Embryonic facial prominence (tissue), 1 donor: ENCODE measurements around the gene ELP1.
"Not testable (repeated sequence)": the region's sequence is repeated elsewhere in the genome, so short reads cannot be mapped to it uniquely, and the experiment has no call there.

Experiments used
- DNase-seq: peaks from one replicate; pipeline ENCODE4 v3.0.0-alpha.2; 2016; ENCODE audit errors: extremely low spot score

The ELP1 gene

DNA sequence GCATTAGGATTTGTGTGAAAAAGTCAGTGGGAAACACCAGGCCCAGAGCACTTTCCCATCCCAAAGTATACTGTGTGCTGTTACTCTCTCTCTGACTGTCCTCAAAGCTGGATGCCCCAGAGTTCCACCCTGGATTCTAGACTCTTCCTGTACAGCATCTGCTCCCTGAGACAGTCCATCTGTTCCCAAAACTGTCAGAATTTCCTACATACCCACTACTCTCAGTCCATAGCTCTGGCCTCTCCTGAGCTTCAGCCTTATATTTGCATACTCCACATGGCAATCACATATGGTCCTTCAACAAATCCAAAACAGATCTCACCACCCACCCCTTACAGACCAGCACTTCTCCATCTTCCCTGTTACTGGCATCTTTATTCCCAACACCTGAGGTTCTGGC lies 9.5 kb downstream of the ELP1 start:
- no peak for DNase-seq

DNA sequence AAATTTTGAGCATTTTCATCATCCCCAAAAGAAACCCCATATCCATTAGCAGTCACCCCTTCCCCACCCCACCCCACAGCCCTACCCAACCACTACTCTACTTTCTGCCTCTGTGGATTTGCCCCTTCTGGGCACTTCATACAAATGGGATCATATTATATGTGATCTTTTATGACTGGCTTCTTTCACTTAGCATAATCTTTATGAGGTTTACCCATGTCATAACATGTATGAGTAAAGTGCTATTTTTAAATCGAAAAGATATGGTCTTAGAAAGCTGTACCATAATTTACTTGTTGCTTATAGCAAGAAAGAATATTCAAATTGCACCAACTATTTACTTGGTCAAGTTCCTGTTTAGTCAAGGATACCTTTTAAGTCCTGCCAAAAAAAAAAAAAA lies 12.7 kb downstream of the ELP1 start:
- no peak for DNase-seq

DNA sequence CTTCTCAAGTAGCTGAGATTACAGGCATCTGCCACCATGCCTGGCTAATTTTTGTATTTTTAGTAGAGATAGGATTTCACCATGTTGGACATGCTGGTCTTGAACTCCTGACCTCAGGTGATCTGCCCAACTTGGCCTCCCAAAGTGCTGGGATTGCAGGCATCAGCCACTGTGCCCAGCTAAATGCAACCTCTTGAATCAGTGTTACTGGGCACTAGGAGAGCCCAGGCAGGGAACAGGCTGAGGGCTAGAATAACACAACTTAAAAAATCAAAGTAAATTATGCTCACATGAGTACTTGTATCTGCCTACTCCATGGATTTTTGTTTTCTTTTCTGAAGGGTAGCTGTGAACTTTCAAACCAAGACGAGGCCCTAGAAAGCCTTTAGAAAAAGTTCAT lies 13.5 kb downstream of the ELP1 start:
- DNase-seq = not testable (repeated sequence)

DNA sequence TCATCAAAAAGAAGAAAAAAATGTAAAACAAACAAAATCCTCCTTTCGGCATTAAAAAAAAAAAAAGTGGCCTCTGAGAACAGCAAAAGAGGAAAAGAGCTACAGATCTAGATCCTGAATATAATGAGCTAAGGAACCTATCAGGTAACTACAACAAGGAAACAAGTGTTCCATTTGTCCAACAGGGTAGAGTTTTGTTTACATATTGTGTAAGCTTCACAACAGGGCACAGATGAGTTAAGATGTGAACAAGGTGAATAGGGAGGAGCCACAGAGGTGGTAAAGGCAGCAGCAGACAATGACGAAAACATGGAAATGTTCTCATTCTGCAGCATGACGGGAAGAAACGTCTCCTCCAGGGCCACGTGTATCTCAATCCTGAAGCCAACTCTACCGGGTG lies 14.4 kb downstream of the ELP1 start:
- DNase-seq = no peak

DNA sequence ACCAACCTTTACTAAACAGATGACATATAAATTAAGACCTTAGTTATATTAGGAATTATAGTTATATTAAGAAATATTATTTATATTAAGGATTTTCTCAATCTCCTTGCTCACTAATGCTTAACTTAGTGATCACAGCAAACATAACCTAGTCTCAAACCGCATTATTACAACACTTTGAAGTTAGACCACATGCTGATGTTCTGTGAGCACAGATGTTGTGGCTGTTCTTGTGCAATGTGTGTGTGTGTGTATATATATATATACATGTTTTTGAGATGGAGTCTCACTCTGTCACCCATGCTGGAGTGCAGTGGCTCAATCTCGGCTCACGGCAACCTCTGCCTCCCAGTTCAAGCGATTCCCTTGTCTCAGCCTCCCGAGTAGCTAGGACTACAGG lies 20.5 kb downstream of the ELP1 start:
- no peak for DNase-seq

DNA sequence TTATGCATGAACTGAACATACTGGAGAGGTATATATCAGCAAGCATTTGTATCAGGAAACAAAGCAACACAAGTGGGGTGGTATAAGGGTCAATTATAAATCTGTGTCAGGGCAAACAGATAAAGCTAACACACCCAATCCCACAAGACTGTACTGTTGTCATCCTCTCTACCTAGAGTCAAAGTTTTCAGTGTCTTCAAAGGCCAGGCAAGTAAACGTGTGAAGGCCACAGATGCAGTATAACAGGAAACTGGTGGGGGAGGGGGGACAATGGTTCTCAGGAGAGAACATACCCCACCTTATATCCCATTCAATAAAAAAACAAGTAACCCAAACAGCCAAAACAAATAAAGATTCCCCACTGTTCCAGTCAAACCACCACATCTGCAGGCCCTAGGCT lies 22.1 kb downstream of the ELP1 start:
- DNase-seq = no peak

DNA sequence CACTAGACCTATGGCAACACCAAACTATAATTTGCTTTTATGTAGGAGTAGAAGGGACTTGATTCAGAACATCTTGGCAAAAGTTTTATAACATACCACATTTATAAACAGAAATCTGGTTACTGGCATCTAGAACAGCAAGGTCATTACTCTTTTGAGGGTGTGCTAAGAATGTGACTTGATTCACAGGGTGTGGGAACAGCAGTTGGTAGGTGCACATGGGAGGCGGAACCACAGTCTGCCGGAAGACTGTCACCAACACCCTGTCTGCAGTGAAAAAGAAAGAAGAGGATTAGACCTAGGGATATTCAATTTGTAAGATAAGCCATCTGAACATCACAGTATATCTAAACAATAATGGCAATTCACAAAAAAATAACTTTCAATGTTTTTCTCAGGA lies 23.0 kb downstream of the ELP1 start:
- no peak for DNase-seq

DNA sequence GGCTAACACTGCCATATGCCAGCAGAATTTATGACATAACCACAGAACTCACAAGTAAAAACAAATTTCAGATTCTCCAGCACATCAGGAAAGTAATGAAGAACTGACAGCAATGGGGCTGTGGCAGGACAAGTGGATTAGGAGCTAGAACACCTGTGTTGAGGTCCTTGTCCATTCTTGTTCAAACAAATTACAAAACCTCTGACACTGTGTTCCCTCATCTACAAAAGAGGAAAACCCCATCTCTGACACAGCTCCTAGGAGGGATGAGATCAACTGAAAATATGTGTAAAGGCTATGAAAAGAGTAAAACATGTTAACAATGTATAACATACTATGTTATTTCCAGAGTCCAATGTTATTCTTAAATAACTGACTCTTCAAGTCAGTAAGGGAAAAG lies 23.5 kb downstream of the ELP1 start:
- DNase-seq = no peak

DNA sequence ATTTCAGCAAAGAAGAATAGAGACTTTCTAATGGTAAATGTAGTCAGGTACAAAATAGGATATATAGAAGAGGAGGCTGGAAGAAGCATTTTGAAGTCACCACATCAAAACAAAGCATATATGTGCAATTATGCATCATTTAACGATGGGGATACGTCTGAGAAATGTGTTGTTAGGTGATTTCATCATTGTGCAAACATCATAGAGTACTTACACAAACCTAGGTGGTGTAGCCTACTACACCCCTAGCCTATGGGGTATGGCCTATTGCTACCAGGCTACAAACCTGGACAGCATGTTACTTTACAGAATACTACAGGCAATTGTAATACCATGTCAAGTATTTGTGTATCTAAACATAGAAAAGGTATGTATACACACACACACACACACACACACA lies 28.4 kb downstream of the ELP1 start:
- no peak for DNase-seq

DNA sequence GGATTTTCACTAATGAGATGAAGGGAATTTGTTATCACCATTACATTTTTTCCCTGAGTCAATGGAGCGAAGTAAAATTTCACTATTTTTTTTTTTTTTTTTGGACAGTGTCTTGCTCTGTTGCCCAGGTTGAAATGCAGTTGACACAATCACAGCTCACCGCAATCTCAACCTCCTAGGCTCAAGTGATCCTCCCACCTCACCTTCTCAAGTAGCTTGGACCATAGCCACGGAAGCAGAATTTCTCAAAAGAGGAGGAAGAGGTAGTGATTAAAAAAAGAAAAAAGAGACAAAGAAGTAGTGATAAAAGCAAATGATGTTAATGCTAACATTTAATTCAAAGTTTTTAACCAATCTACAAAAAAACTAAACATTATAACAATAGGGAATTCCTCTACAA lies 29.8 kb downstream of the ELP1 start:
- no peak for DNase-seq

DNA sequence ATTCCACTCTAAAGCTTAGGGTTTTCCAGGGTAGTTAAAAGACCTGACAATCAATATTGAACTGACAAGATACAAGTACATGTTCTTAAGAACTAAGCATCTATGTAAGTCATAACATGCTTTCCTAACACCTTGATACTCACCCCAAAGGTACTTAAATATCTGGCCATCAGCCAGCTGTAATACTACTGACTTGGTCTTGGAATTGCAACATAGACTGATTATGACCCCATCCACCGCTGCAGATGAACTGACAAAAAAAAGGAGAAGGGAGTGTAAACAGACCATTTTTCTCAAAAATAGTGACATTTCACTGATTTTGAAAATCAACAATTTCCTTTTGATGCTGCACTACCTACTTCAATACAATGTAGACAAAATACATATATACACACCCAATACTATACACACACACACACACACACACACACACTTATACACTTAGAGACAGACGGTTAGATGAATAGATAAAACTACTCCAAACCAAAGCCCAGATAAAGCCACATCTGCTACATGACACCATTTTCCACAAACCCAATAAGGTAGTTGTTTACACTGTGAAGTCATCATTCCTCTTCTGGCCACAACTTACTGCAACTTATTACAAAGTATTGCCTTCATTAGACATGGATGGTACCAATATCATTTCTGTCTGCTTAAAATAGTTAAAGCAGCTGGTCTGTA lies 30.4 kb downstream of the ELP1 start:
- no peak for DNase-seq

DNA sequence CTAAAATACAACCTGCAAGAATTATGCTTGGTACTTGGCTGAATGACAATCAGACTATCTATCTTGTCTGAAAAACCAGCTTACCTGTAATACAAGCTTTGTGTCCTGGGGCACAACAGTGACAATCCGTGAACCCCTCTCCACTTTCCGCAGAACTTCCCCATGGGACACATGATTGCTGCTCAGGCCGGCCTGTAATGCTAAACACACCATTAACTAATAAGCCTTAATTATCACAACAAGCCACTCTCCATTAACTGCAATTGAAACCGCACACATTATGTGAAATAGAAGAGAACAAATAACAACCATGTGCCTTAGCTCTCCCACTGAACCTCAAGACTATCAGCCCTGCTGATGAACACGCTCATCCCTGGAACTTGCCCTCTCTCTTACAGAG lies 33.7 kb downstream of the ELP1 start:
- DNase-seq = no peak

DNA sequence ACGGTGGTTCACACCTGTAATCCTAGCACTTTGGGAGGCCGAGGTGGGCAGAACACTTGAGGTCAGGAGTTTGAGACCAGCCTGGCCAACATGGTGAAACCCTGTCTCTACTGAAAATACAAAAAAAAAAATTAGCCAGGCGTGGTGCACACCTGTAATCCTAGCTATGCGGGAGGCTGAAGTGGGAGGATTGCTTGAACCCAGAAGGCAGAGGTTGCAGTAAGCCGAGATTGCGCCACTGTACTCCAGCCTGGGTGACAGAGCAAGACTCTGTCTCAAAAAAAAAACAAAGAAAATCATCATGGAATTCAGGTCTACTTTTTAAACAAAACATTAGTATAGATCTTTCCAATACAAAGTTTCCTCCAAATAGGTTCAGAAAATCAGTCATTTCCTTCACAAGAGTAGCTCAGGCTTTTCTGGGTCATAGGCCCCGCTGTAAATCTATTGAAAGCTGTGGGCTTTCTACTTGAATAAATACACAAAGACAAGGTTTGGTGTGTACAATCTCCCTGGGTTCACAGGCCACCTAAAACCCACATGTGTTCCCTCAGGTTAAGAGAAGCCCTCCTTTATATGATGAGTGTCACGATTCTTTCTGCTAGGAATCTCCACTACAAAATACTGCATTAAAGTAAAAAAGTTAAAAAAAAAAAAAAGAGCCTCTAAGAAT lies 34.8 kb downstream of the ELP1 start:
- DNase-seq = not testable (repeated sequence)

DNA sequence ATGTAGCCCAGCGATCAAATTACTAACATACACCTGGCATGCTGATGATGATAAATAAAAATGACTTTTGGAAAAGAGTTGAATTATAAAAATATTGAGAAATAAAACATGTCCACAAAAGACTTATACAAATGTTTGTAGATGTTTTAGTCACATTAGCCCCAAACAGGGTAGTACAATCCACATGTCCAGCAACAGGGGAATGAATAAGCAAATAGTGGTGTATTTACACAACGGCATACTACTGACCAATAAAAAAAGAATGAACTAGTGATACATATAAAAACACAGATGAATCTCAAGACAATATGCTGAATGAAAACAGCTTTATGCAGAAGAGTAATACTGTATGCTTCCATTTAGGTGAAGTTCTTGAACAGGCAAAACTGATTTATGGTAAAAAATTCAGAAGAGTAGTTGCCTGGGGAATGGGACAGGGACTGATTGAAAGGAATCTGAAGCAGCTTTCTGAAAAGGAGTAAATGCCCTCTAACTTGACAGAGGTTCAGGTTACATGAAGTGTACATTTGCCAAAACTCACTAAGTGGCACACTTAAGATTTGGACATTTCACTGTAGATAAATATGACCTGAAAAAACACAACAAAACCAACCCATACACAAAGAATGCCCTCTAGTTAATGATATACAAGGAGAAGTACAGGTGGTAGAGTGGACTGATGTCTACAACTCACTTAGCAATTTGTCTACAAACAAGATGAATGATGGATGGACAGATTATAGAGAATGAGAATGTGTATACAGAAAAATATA lies 36.4 kb downstream of the ELP1 start:
- no peak for DNase-seq

DNA sequence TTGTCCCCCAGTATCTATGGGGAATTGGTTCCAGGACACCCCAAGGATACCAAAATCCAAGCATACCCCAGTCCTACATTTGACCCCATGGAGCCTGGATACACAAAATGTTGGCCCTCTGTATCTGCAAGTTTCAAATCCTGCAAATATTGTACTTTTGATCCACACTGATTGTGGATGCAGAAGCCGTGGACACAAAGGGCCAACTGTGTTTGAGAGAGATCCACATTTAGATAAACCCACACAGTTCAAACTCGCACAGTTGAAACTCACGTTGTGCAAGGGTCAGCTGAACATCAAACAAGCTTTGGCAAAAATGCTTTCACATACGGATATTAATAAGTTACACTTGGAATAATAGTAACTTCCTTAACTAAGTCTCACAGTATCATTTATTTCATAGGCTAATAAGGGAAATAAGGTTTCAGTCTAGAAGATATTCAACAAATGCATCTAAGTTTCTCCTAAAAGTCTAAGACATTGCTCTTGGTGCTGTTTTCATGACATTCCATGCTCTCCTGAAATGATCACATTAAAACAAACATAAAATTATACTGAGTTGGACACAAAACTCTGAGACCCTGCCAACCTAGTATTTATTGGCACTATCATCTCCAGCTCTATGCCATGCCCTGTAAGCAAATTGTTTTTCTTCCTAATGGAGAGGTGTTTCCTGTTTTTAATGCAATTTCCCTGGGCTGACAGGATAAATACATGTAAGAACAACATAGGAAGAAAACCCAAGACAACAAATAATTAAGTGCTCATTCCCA lies 39.5 kb downstream of the ELP1 start:
- no peak for DNase-seq

DNA sequence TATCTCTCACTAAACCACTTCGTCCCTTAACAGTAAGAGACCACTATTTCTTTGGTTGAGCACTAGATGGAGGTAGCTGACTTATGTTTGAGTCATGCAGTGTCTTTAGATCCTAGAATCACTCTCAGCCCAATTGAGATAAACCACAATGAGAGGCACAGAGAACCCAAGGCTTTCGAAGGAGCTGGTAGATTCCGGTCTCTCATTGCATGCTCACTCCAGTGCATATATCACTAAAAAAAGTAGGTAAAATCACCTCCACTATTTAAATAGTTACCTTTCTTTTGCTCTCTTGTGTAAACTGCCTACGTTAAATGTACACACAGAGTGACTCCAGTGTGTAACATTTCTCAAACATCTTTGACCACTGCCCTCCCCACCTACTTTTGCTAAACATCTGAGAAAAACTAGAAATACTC lies 44.3 kb downstream of the ELP1 start:
- DNase-seq = no peak

DNA sequence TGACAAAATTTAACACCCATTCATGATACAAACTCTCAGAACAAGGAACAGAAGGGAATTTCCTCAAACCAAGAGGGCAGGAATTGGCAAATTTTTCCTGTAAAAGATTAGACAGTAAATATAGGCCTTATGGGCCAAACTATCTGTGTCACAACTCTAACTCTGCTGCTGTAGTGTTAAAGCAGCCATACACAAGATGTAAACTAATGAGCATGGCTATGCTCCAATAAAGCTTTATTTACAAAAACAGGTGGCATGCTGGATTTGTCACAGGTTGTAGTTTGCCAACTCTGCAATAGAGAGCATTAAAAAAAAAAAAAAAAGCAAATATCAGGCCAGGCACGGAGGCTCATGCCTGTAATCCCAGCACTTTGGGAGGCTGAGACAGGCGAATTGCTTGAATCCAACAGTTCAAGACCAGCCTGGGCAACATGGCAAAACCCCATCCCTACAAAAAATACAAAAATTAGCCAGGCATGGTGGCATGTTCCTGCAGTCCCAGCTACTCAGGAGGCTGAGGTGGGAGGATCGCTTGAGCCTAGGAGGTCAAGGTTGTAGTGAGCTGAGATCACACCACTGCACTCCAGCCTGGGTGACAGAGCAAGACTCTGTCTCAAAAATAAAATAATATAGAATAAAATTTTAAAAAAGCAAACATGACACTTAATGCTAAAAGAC lies 47.2 kb downstream of the ELP1 start:
- not testable (repeated sequence) for DNase-seq

DNA sequence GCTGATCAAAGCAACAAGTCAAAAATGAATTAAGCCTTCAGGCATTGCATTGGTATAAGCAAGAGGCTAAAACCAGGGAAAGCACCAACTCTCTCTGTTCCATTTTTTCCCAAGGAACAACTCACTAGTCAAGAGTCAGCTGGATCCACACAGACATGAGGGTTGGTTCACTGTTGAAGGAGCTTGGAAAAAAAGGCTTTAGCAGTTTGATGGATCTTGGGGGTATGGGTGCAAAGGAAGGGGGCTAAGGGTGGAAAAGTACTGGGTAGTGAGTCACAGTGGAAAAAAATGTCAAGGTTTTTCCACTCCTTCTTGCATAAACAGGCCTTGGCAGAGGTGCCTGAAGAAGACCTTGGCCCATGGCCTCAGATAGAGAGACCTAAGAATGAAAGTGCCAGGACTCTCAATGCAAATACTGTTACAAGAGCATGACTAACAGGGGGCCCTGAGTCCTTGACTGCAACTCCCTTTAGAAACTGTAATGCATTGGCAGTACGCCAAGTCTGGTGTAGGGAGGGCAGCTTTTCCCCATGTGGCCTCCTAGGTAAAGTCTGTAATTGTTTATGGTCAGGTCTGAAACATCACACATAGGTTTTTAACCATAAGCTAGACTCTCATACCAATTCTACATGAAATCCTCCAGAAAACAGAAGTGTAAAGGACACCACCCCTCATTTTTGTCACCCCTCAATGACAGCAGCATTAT lies 48.1 kb downstream of the ELP1 start:
- DNase-seq = no peak

DNA sequence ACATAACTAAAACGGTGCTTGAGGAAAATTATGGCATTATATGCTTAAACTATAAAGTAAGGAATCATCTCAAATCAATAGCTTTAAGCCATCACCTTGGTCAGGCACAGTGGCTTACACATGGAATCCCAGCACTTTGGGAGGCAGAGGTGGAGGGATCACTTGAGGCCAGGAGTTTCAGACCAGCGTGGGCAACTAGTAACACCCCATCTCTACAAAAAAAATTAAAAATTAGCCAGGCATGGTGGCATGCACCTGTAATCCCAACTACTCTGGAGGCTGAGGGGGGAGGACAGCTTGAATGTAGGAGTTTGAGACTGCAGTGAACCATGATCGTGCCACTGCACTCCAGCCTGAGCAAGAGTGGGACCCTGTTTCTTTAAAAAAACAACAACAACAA lies 49.2 kb downstream of the ELP1 start:
- DNase-seq = no peak

DNA sequence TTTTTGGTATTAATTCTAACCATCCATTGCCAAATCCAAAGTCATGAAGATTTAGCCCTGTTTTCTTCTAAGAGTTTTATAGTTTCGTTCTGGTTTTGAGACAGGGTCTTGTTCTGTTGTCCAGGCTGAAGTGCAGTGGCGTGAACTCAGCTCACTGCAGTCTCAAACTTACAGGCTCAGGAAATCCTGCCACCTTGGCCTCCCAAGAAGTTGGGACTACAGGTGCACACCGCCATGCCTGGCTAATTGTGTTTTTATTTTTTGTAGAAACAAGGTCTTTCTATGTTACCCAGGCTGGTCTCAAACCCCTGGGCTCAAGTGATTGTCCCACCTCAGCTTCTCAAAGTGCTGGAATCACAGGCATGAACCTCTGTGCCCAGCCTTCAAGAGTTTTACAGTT lies 50.8 kb downstream of the ELP1 start:
- no peak for DNase-seq
